Fibroblast of skin of scalp (primary cell): ENCODE data around the gene GTF3C1.
A peak's percentile ranks its signal among the peaks of the same experiment; 100 is the strongest.
"Not testable (repeated sequence)": the region's sequence is repeated elsewhere in the genome, so short reads cannot be mapped to it uniquely, and the experiment has no call there.

Experiments used
- DNase-seq: peaks from one replicate; pipeline ENCODE4 v3.0.0-alpha.2; 2013

The GTF3C1 gene

GRCh38 chr16:27462846-27463682, 86.6 kb downstream of the GTF3C1 start:
- DNase-seq: no peak

GRCh38 chr16:27462200-27462845, 87.4 kb downstream of the GTF3C1 start:
- no peak for DNase-seq

- no peak for DNase-seq
Measured at GRCh38 chr16:27461483-27462171, 88.1 kb downstream of the GTF3C1 start.

DNA sequence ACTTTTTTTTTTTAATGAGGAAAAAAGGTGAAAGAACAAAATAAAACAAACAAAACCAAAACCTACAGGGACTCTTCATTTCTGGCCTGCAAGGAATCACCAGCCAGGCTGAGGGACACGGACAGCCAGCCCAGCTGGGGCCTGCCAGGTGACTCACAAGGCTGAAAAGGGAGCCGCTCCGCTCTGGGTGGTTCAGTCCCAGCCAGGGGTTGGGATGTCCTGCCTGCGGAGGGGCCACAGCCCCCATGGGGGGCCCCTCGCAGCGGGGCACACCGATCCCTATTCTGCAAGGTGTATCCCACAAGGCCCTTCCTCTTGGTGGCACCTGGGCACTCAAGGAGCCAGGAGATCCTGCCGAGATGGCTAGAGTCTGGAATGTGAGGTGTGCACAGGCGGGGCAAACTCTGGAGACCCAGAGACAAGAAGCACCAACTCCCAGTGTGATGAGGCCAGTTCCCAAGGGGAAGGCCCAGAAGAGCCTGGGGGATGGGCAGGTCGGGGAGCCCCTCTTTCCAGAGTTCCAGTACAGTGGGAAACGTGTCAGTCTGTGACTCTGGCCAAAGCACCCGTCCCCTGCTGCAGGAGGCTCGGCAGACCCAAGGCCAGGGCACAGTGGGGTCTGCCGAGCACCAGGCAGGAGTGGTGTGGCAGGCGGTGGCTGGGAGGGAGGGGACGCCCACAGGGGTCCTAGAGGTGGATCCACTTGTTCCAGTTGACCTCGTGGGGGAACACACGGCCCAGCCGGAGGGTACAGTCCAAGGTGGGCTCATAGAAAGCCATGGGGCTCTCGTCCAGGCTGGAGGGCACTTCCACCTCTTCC, 88.8 kb downstream of the GTF3C1 start:
- DNase-seq: no peak

GRCh38 chr16:27460213-27460612, 89.5 kb downstream of the GTF3C1 start:
- DNase-seq: no peak

- no peak for DNase-seq
Measured at GRCh38 chr16:27458987-27459688, 90.6 kb downstream of the GTF3C1 start.

GRCh38 chr16:27458258-27458657, 91.5 kb downstream of the GTF3C1 start:
- DNase-seq: no peak

DNA sequence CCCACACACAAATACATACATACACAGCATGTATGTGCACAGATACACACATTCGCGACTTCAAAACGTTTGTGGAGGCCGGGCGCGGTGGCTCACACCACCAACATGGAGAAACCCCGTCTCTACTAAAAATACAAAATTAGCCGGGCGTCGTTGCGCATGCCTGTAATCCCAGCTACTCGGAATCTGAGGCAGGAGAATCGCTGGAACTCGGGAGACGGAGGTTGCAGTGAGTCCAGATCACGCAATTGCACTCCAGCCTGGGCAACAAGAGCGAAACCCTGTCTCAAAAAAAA, 92.2 kb downstream of the GTF3C1 start:
- DNase-seq: not testable (repeated sequence)

DNA sequence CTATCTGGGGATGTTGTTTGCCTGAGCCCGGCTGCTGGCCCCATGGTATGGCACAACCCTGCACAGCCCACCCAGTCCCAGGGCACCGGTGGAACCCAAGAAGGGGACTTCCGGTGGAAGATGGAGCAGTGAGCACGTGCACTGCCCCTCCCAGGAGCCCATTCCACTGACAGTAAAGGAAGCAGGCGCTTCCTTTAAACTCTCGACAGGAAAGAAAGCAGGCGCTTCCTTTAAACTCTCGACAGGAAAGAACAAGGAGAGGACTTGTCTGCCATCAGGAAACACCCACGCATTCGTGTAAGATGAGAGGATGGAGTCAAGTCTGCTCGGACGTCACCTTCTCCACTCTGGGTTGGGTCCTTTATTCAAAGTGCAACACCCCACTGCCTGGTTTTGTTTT, 94.0 kb downstream of the GTF3C1 start:
- no peak for DNase-seq

- DNase-seq: no peak
Measured at GRCh38 chr16:27453494-27453825, 96.3 kb downstream of the GTF3C1 start.

- DNase-seq: no peak
Measured at GRCh38 chr16:27452569-27453493, 96.9 kb downstream of the GTF3C1 start.

- no peak for DNase-seq
Measured at GRCh38 chr16:27450196-27450549, 99.5 kb downstream of the GTF3C1 start.

DNA sequence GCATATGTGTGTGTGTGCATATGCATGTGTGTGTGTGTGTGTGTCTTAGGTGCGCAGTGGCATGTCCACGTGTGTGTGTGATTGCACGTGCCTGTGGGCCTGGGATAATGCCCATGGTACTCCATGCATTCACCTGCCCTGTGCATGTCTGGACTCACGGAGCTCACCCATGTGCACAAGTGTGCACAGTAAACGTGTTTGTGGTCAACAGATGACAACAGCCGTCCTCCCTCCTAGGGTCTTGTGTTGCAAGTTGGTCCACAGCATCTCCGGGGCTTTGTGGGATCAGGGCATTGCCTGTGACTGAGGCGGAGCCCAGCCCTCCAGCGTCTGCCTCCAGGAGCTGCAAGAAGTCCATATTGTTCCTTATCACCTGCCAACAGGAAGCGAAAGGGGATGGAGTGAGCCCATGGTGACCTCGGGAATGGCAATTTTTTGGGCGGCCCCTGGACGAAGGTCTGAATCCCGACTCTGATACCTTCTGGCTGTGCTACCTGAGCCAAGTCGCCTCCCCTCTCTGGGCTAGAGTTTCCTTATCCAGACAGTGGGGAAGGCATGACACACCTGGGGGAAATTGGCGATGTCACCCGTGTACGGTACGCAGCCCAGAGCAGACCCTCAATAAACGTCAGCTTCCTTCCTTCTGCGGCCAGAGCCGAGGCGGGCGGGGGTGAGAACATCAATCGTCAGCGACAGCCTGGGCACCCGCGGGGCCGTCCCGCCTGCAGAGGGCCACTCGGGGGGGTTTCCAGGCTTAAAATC, 100.1 kb downstream of the GTF3C1 start:
- no peak for DNase-seq

DNA sequence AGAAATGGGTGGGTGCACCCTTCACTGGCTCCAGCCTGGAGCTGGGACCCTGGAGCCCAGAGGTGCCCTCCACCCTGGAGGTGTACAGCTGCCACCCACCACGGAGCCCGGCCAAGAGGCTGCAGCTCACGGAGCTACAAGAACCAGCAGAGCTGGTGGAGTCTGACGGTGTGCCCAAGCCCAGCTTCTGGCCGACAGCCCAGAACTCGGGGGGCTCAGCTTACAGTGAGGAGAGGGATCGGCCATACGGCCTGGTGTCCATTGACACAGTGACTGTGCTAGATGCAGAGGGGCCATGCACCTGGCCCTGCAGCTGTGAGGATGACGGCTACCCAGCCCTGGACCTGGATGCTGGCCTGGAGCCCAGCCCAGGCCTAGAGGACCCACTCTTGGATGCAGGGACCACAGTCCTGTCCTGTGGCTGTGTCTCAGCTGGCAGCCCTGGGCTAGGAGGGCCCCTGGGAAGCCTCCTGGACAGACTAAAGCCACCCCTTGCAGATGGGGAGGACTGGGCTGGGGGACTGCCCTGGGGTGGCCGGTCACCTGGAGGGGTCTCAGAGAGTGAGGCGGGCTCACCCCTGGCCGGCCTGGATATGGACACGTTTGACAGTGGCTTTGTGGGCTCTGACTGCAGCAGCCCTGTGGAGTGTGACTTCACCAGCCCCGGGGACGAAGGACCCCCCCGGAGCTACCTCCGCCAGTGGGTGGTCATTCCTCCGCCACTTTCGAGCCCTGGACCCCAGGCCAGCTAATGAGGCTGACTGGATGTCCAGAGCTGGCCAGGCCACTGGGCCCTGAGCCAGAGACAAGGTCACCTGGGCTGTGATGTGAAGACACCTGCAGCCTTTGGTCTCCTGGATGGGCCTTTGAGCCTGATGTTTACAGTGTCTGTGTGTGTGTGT, 100.9 kb downstream of the GTF3C1 start:
- no peak for DNase-seq

- no peak for DNase-seq
Measured at GRCh38 chr16:27447301-27447700, 102.4 kb downstream of the GTF3C1 start.

DNA sequence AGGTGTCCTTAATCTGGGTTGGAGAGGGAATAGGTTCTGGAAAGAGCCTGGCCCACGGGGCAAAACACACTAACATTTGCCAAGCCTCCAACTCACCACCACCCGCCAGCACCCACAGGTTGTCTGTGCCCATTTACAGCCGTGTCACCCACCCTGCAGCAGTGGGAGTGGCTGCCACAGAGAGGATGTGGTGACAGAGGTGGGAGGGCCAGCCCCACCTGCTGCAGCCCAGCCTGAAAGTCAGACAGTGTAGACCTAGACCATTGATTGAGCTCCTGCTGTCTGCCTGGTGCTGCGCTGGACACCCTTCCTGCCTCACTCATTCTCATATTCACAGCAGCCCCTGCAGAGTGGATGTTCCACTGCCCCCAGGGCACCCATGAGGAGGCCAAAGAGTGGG, 103.0 kb downstream of the GTF3C1 start:
- no peak for DNase-seq

DNA sequence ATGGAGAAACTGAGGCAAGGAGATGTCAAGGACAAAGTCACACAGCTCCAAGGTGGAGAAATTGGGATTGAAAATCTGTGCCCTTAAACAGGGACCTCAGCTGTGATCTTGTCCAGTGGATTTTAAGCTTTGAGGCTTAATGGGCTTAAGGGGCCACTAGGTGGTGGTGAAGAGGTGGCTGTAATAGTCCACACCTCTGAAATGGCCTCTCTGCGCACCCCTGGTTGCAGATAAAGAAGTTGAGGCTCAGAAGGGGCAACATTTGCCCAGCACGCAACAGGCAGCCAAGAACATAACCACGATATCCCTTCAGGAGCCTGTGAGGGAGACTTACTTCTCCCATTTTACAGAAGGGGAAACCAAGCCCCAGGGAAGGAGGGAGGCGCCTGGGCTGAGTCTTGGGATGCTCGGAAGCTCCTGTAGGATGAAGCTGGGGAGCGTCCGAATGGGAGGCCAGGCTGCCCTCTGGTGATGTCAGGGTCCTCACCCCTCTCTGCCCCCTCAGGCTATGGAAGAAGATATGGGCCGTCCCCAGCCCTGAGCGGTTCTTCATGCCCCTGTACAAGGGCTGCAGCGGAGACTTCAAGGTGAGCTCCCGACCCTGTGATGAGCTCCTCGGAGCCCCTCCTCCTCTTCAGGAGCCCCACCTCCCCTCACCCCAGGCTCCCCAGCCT, 104.1 kb downstream of the GTF3C1 start:
- DNase-seq: no peak

GRCh38 chr16:27444470-27444869, 105.2 kb downstream of the GTF3C1 start:
- no peak for DNase-seq

DNA sequence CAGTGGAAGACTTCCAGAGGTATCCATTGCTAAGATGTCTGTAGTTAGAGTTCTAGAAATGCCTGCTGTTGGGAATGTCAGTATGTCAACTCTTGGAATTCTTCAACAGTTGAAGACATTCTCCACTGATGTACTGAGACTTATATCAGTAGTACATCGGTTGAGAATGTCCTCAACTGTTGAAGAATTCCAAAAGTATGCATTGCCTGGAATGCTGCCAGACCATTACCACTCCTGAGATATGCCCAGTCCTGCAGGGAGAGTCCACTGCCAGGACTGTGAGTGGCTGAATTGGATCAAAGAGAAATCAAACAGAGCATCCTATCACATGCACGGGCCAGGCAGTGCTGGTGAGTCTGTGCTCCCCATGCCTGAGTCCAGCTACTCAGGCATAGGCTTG, 105.7 kb downstream of the GTF3C1 start:
- DNase-seq: peak; percentile 70
